Testis (tissue), 2 donors: ENCODE data around the gene SCIN.
"Not testable (repeated sequence)": the region's sequence is repeated elsewhere in the genome, so short reads cannot be mapped to it uniquely, and the experiment has no call there.

Experiments
- POLR2A ChIP-seq: fragments of 450-650 bp; IDR thresholded peaks from one replicate; pipeline ENCODE4 v1.6.1; 2017; ENCODE audit warnings: antibody characterized with exemption, mild to moderate bottlenecking, moderate library complexity
- TF ChIP-seq, protein P1 (sequence below), 3 experiments: fragments of 450-650 bp in 2 of 3; fragments of 200-600 bp in 1 of 3; sonication (generic) in 1 of 3; IDR thresholded peaks; one replicate each; pipeline ENCODE4 v1.5.1; 2016 to 2019; ENCODE audit warnings: antibody characterized with exemption in 3 of 3, mild to moderate bottlenecking in 2 of 3, moderate library complexity in 1 of 3

DNA sequence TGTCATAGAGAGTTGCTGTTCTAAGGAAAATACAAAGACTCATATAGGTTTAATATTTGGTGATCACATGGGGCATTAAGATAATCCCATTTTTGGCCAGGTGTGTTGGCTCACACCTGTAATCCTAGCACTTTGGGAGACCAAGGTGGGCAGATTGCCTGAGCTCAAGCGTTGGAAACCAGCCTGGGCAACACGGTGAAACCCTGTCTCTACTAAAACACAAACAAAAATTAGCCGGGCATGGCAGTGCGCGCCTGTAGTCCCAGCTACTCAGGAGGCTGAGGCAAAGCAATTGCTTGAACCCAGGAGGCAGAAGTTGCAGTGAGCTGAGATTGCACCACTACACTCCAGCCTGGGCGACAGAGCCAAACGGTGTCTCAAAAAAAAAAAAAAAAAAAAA is 102.9 kb downstream of the SCIN start:
- TF ChIP-seq, protein P1, sequence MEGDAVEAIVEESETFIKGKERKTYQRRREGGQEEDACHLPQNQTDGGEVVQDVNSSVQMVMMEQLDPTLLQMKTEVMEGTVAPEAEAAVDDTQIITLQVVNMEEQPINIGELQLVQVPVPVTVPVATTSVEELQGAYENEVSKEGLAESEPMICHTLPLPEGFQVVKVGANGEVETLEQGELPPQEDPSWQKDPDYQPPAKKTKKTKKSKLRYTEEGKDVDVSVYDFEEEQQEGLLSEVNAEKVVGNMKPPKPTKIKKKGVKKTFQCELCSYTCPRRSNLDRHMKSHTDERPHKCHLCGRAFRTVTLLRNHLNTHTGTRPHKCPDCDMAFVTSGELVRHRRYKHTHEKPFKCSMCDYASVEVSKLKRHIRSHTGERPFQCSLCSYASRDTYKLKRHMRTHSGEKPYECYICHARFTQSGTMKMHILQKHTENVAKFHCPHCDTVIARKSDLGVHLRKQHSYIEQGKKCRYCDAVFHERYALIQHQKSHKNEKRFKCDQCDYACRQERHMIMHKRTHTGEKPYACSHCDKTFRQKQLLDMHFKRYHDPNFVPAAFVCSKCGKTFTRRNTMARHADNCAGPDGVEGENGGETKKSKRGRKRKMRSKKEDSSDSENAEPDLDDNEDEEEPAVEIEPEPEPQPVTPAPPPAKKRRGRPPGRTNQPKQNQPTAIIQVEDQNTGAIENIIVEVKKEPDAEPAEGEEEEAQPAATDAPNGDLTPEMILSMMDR (IDR thresholded peaks at IDR 0.05): not testable (repeated sequence)
- not testable (repeated sequence) for TF ChIP-seq POLR2A
